Lung (tissue), 12 donors: Measurements from ENCODE around the gene S100A14. TPM values are rescaled to one million over a fixed set of nuclear protein-coding genes. Genes with fewer than 3 reads are reported as not detected.

Experiments
- ATAC-seq: fragments of 200-7000 bp; cut with Tn5 transposase; one replicate; pipeline ENCODE4 v1.9.1; 2020; ENCODE audit warnings: moderate number of reproducible peaks; ENCODE audit not compliant: insufficient read depth, low FRiP score
- DNase-seq, 3 donors: peaks; one replicate each; pipeline ENCODE4 v3.0.0-alpha.2; 2013 to 2017
- H3K27ac ChIP-seq, 2 donors: one replicate each; pipeline ENCODE4 v1.5.1; 2013; ENCODE audit warnings: mild to moderate bottlenecking in 2 of 2, moderate library complexity in 2 of 2, control low read depth in 1 of 2, inconsistent platforms in 1 of 2, low read depth in 1 of 2, low read length in 1 of 2
- H3K27me3 ChIP-seq, 3 donors: one replicate each; pipeline ENCODE4 v1.5.1; 2013; ENCODE audit warnings: low read length in 2 of 3; ENCODE audit not compliant: control insufficient read depth in 3 of 3, insufficient read depth in 3 of 3
- H3K36me3 ChIP-seq, 4 donors: one replicate each; pipeline ENCODE4 v1.5.1; 2013; ENCODE audit warnings: low read length in 4 of 4, mild to moderate bottlenecking in 1 of 4, moderate library complexity in 1 of 4; ENCODE audit not compliant: control insufficient read depth in 4 of 4, insufficient read depth in 4 of 4
- H3K4me1 ChIP-seq, 5 donors: one replicate each; pipeline ENCODE4 v1.5.1; 2013; ENCODE audit warnings: low read length in 5 of 5, mild to moderate bottlenecking in 2 of 5, moderate library complexity in 1 of 5; ENCODE audit not compliant: control insufficient read depth in 5 of 5, insufficient read depth in 5 of 5
- H3K4me3 ChIP-seq: one replicate; pipeline ENCODE4 v1.5.1; 2013; ENCODE audit warnings: mild to moderate bottlenecking, control low read depth, moderate library complexity
- H3K9ac ChIP-seq, 2 donors: one replicate each; pipeline ENCODE4 v1.5.1; 2013; ENCODE audit warnings: low read length in 2 of 2, control low read depth in 1 of 2; ENCODE audit not compliant: insufficient read depth in 1 of 2
- H3K9me3 ChIP-seq, 4 donors: one replicate each; pipeline ENCODE4 v1.5.1; 2013; ENCODE audit warnings: low read length in 3 of 4, mild to moderate bottlenecking in 1 of 4, moderate library complexity in 1 of 4; ENCODE audit not compliant: control insufficient read depth in 4 of 4, insufficient read depth in 3 of 4
- WGBS, 2 donors: extraction: QIAGEN DNeasy Blood & Tissue Kit; methylation state at CpG; one replicate each; pipeline ENCODE4 v1.1.7; 2013; 5-methylcytosine and 5-hydroxymethylcytosine counted together
- polyA plus RNA-seq, 2 donors: library from polyadenylated mRNA; stranded (reverse); fragments of 200-250 nt; gene quantifications; one replicate each; pipeline ENCODE4 v1.2.1, GENCODE V29; 2013
- total RNA-seq, 2 donors: library from RNA; depleted of rRNA in 1 of 2; stranded (reverse); fragments of >200 nt in 1 of 2; gene quantifications; one replicate each; pipeline ENCODE4 v1.2.1, GENCODE V29; 2014 to 2021
- TF ChIP-seq, protein P1 (sequence below): IDR thresholded peaks from 2 replicates; pipeline ENCODE4 v1.5.1; 2012; ENCODE audit warnings: mild to moderate bottlenecking; ENCODE audit errors: control extremely low read depth, extremely low read depth
- donor health status: control.
- donor health status: control.
- donor health status: Bipolar disorder and iron deficiency.
- donor health status: healthy.
- donor health status: DM: yes; HTN: yes; CAD: no.

The S100A14 gene
- total and polyA plus RNA-seq, 4 donors, result 78.5 to 326 (median 154) TPM

DNA sequence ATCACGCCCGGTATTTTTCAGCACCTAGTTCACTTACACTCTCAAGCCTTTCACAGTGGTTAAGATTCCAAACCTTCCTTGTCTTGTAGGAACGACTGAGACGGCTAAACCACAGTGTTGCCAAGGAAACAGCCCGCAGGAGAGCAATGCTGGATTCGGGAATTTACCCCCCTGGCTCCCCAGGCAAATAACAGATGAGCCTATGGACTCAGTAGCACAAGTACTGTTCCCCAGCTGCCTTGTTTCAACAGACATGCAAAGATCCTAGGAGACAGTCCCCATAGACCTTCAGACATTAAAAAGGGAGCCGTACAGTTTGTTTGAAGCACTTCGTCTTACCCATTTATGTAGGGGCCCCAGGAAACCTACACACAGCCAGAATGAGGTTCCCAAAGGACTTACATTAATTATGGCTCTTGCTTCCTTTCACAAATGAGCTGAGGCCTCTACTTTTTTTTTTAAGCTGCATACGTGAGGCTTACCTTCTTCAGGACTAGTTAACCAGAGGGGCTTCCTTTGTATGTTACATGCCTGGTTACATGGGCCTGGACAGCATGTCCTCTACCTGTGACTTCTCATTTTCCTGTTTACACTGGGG lies 45.1 kb upstream of the S100A14 start:
- no peaks in the 10 kb centered on the region for H3K27me3 ChIP-seq
- H3K36me3 ChIP-seq, result peaks cover 26 to 41% (median 32%) of the 10 kb centered on the region in 4 donors
- no peak overlapping the region for H3K9ac ChIP-seq
- TF ChIP-seq, protein P1, sequence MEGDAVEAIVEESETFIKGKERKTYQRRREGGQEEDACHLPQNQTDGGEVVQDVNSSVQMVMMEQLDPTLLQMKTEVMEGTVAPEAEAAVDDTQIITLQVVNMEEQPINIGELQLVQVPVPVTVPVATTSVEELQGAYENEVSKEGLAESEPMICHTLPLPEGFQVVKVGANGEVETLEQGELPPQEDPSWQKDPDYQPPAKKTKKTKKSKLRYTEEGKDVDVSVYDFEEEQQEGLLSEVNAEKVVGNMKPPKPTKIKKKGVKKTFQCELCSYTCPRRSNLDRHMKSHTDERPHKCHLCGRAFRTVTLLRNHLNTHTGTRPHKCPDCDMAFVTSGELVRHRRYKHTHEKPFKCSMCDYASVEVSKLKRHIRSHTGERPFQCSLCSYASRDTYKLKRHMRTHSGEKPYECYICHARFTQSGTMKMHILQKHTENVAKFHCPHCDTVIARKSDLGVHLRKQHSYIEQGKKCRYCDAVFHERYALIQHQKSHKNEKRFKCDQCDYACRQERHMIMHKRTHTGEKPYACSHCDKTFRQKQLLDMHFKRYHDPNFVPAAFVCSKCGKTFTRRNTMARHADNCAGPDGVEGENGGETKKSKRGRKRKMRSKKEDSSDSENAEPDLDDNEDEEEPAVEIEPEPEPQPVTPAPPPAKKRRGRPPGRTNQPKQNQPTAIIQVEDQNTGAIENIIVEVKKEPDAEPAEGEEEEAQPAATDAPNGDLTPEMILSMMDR, result no peak
- peaks cover 0 to 8% (median 4%) of the 10 kb centered on the region in 5 donors for H3K4me1 ChIP-seq
- no peak overlapping the region for H3K4me3 ChIP-seq
- DNase-seq (no peak), ATAC-seq (no peak)
- WGBS, 2 donors, result 69 to 70% methylated on average over 9 of the region's 9 CpGs
- H3K9me3 ChIP-seq, result no peaks in the 10 kb centered on the region
- H3K27ac ChIP-seq, result no peak overlapping the region

DNA sequence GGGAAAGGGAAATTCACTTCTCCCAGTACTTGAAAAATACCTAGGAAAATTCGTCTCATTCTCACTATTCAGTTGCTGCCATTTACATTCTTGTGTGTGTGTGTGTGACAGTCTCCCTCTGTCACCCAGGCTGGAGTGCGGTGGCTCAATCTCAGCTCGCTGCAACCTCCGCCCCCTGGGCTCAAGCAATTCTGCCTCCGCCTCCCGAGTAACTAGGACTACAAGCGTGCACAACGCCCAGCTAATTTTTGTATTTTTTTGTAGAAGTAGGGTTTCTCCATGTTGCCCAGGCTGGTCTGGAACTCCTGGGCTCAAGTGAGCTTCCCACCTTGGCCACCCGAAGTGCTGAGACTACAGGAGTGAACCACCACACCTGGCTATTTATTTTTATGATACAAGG lies 43.5 kb upstream of the S100A14 start:
- WGBS, 2 donors, result 72 to 85% methylated on average over 9 of the region's 9 CpGs
- no peak overlapping the region for H3K4me3 ChIP-seq

DNA sequence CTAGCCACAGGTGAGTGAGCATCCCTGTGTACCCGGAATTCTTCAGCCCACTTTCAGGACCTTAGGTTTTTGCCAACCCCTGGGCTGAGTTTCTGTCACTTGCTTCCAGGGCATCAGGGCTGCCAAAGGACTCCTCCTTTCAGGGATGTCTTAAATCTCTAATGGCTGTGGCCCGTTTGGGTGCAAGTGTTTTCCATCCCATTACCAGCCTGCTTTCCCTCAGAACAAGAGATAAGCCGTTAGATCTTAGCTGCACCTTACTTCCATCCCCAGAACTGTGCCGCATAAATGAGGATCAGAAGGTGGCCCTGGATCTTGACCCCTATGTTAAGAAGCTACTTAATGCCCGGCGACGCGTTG lies 43.0 kb upstream of the S100A14 start:
- Histone ChIP-seq H3K4me3 (peak overlapping the region; percentile 67), H3K9ac (peak overlapping the region; percentile 84 to 96), H3K27me3 (no peaks in the 10 kb centered on the region), H3K27ac (peak overlapping the region; percentile 95 to 99), H3K36me3 (peaks cover 17 to 23% (median 18%) of the 10 kb centered on the region in 4 donors), H3K4me1 (peaks cover 0 to 8% (median 4%) of the 10 kb centered on the region in 5 donors), H3K9me3 (no peaks in the 10 kb centered on the region)
- 26 to 45% methylated on average over 8 of the region's 8 CpGs for WGBS, 2 donors
- DNase-seq, result no peak
- ATAC-seq, result no peak
- TF ChIP-seq, protein P1, result no peak

More for the DNA sequence above, 43.5 kb upstream of the S100A14 start:
- no peaks in the 10 kb centered on the region for H3K27me3 ChIP-seq
- H3K9me3 ChIP-seq, result no peaks in the 10 kb centered on the region
- DNase-seq (no peak), ATAC-seq (no peak)
- no peak overlapping the region for H3K27ac ChIP-seq
- H3K9ac ChIP-seq, result peak overlapping the region in 1 of 2 donors; percentile 96
- H3K36me3 ChIP-seq, result peaks cover 21 to 27% (median 23%) of the 10 kb centered on the region in 4 donors
- H3K4me1 ChIP-seq, result peaks cover 0 to 8% (median 4%) of the 10 kb centered on the region in 5 donors
- TF ChIP-seq, protein P1, result no peak
